Adipose tissue (tissue), 3 donors: ENCODE results near the gene MSRB1. TPM values are rescaled to one million over a fixed set of nuclear protein-coding genes. Genes with fewer than 3 reads are reported as not detected.
"Not testable (repeated sequence)": the region's sequence is repeated elsewhere in the genome, so short reads cannot be mapped to it uniquely, and the experiment has no call there.

Experiments
- H3K27ac ChIP-seq: one replicate; pipeline ENCODE4 v1.5.1; 2013; ENCODE audit warnings: low read depth, low read length
- WGBS, 3 donors: extraction: QIAGEN DNeasy Blood & Tissue Kit; methylation state at CpG; one replicate each; pipeline ENCODE4 v1.1.7; 2013; 5-methylcytosine and 5-hydroxymethylcytosine counted together
- polyA plus RNA-seq, 3 donors: library from polyadenylated mRNA; stranded (reverse); fragments of 200-250 nt; gene quantifications; one replicate each; pipeline ENCODE4 v1.2.3, GENCODE V29; 2013
- donor health status: healthy with polysubstance abuse.
- donor health status: Bipolar disorder and iron deficiency.
- donor health status: healthy.

The MSRB1 gene
- polyA plus RNA-seq, 3 donors = 74.0 to 108 (median 85.5) TPM

DNA sequence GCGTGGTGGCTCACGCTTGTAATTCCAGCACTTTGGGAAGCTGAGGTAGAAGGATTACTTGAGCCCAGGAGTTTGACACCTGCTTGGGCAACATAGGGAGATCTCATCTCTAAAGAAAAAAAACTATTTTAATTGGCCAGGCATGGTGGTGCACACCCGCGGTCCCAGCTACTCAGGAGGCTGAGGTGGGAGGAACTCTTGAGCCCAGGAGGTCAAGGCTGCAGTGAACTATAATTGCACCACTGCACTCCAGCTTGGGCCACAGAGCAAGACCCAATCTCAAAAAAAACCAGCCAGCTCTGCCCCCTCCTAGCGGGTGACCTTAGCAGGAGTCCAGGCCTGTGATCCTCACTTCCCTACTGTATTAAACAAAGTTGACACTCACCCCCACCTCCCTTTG is 18.9 kb downstream of the MSRB1 start:
- 68 to 80% (median 70%) methylated on average over 5 of the region's 5 CpGs for WGBS, 3 donors
- H3K27ac ChIP-seq = no peak overlapping the region

GRCh38 chr16:1923299-1924034 is 19.5 kb downstream of the MSRB1 start:
- WGBS, 3 donors = 18 to 20% (median 19%) methylated on average over 24 of the region's 24 CpGs
- H3K27ac ChIP-seq = no peak overlapping the region

GRCh38 chr16:1922357-1922756 is 20.6 kb downstream of the MSRB1 start:
- WGBS, 3 donors = 77 to 84% (median 78%) methylated on average over 8 of the region's 8 CpGs

DNA sequence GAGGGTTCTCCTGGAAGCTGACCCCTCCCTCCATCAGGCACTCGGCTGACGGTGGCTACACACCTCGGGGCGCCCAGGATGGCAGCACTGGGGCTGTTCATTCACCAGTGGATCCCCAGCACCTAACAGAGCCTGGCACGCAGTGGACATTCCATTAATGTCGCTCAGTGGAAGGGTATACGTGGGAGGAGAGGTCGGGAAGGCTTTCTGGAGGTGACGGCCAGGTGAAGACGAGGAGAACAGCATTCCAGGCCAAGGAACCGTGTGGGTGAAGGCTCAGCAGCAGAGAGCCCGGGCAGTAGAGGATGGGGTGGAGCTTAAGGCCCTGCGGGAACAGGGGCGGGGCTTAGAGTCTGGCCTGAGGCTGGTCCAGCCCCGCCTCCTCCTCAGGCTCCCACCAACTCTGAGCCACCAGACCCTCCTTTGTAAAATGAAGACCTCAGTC is 22.2 kb downstream of the MSRB1 start:
- 9 to 16% (median 15%) methylated on average over 14 to 15 of the region's 15 CpGs for WGBS, 3 donors
- H3K27ac ChIP-seq = no peak overlapping the region

More at GRCh38 chr16:1922357-1922756, 20.6 kb downstream of the MSRB1 start:
- H3K27ac ChIP-seq = no peak overlapping the region

DNA sequence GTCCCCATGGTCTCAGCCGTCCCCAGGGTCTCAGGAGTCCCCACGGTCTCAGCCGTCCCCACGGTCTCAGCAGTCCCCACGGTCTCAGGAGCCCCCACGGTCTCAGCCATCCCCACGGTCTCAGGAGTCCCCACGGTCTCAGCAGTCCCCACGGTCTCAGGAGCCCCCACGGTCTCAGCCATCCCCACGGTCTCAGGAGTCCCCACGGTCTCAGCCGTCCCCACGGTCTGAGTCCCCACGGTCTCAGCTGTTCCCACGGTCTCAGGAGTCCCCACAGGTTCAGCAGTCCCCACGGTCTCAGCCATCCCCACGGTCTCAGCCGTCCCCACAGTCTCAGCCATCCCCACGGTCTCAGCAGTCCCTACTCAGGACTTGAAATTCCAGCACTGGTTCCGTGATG is 22.9 kb downstream of the MSRB1 start:
- WGBS, 3 donors = 60 to 71% (median 70%) methylated on average over 21 of the region's 21 CpGs
- not testable (repeated sequence) for H3K27ac ChIP-seq

DNA sequence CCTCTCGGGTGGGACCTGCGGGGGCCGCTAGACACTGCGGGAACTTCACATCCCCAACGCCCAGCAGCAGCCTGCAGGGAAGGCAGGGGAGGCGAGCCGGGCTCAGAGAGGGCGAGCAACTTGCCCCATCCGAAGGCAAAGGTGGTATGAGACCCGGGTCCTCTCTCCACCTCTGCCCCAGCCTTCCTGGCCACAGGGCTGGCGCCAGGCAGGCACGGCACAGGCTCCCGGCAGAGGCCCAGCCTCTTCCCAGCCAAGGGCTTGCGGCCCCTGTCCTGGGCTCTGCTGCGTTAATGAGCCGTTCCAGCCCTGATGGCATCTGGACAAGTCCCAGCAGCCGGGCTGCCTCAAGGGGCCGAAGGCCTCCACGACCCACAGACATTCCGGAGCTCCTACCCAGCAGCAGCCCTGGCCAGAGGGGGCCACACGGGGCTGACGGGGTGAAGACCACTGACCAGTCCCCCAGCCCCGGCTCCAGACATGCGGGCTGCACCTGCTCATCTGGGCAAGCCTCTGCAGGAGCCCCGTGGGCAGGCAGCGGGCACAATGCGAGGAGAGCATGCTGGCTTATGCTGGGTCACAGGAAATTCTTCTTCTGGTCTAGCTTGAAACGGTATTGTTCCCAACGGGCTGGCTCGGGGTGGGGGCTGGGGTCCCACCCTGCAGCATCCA is 23.5 kb downstream of the MSRB1 start:
- H3K27ac ChIP-seq = no peak overlapping the region
- WGBS, 3 donors = 30 to 43% (median 33%) methylated on average over 27 to 30 of the region's 30 CpGs

DNA sequence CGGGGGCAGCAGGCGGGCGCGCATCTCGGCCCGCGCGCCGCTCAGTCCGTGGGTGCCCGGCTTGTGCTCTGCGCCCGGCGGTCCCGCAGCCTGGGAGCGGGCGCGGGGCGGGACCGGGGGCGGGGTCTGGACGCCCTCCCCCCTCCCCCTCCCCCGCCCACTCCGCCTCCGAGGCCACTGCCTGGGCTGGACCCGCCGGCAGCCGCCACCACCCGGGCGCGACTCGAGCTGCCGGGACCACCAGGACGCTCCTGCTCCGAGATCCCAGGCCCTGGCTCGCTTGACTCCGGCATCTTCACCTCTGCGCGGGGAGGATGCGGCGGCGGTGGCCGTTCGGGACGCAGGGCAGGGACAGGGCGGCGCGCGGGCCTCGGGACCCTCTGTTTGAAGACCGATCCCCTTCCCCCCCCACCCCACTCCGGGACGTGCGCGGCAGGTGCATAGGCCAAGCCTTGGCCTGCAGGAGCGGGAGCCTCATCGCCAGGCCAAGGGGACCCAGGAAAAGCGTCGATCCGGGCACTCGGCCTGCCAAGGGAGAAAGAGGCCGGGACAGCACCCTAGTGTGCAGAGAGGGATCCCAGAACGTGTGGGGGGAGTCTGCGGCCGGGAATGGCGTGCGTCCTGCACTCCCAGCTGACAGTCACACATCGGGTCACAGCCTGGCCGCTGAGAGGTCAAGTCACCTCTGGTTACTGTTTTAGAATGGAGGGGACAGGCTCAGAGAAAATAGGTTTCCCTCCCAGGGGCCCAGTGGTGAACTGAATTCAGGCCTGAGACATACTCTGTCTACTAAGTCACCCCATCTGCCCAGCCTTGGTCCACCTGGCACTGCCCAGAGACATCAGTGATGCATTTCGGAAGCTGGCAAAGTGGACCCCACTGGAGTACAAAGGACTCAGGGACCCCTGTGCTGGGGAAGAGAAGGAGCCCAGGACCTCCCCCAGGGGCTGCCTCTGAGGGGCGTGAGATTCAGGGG is 24.4 kb downstream of the MSRB1 start, which contains the start of gene HS3ST6:
Gene HS3ST6, minus strand, starts transcription at position 65 of the 976 bp plus-strand sequence. CDS start 92 bp downstream, outside the sequence.
- no peak within 1 kb of the TSS for H3K27ac ChIP-seq
- WGBS, 3 donors = 5 to 7% (median 6%) methylated on average over 48 to 70 of the region's 71 CpGs

GRCh38 chr16:1917665-1918350 is 25.2 kb downstream of the MSRB1 start:
- 1 to 2% (median 1%) methylated on average over 76 to 81 of the region's 81 CpGs for WGBS, 3 donors
- H3K27ac ChIP-seq = no peak overlapping the region

GRCh38 chr16:1917056-1917664 is 25.8 kb downstream of the MSRB1 start:
- H3K27ac ChIP-seq = no peak overlapping the region
- 6 to 13% (median 8%) methylated on average over 22 of the region's 22 CpGs for WGBS, 3 donors

DNA sequence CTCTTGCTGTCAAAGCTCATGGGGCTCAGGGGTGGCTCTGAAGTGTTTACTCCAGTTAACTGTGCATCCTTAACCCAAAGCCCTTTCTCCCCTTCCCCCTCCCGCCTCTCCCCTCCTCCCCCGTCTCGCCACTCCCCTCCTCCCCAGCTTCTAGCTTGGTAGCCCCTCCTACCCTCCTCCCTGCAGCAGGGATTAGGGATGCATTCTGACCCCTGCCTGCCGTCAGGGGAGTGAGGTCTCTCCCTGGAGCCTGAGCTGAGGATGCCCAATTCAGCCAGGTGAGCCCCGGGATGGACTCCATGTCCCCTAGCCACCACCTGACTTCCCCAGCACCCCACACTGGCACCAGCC is 26.4 kb downstream of the MSRB1 start:
- H3K27ac ChIP-seq = no peak overlapping the region
- 10 to 29% (median 14%) methylated on average over 3 to 5 of the region's 5 CpGs for WGBS, 3 donors

GRCh38 chr16:1915732-1916639 is 27.0 kb downstream of the MSRB1 start:
- 59 to 78% (median 66%) methylated on average over 24 to 25 of the region's 25 CpGs for WGBS, 3 donors
- H3K27ac ChIP-seq = no peak overlapping the region

DNA sequence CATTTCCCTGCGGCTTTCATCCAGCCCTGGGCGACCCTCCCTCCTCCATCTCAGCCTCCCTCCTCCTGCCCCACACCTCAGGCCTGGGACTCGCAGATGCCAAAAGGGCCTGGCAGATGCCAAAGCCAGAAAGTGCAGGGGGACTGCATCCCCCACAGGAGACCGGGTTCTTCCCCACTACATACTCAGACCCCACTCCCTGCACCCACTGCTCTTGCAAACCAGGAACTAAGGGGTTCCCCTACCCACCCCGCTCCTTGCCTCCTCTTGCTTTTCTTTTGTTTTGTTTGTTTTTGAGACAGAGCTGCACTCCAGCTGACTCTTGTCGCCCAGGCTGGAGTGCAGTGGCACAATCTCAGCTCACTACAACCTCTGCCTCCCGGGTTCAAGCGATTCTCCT is 28.0 kb downstream of the MSRB1 start:
- WGBS, 3 donors = 66 to 86% (median 70%) methylated on average over 8 of the region's 8 CpGs
- H3K27ac ChIP-seq = no peak overlapping the region

- WGBS, 3 donors = 46 to 60% (median 60%) methylated on average over 15 of the region's 15 CpGs
Observed at GRCh38 chr16:1914084-1914608, 28.9 kb downstream of the MSRB1 start.

DNA sequence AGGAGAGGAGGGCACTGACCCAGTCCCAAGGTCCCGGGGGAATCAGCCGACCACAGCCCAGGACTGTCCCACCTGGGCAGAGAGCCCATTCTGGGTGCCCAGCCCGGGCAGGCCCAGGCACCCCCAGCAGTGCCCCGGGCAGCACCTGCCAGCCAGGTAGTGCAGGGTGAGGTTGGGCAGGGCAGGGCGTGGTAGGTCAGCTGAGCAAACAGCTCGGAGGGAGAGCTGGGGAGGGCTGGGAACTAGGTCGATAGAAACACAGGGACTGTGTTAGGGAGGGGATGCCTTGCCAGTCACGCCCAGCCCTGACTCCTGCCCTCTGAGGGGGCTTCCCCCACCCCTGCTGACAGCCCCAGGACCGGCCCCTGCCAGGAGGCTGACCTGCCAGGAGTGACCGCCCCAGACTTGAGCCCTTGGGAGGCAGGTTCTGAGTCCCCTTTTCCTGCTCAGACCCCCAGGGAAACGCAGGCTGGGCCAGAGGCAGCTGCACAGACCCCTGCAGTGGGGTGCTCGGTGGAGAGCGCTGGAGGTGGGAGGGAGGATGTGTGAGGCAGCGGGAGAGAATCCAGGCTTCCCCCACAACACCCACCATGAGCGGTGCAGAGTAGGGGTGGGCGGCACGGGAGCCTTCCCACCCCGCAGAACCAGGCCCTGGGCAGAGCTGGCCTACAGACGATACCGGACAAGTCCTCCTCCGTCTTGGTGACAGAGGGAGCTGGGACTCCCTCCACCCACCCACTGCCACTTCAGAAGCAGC is 29.5 kb downstream of the MSRB1 start:
- 47 to 61% (median 58%) methylated on average over 18 to 21 of the region's 21 CpGs for WGBS, 3 donors
- no peak overlapping the region for H3K27ac ChIP-seq

More at GRCh38 chr16:1914084-1914608, 28.9 kb downstream of the MSRB1 start:
- H3K27ac ChIP-seq = no peak overlapping the region

DNA sequence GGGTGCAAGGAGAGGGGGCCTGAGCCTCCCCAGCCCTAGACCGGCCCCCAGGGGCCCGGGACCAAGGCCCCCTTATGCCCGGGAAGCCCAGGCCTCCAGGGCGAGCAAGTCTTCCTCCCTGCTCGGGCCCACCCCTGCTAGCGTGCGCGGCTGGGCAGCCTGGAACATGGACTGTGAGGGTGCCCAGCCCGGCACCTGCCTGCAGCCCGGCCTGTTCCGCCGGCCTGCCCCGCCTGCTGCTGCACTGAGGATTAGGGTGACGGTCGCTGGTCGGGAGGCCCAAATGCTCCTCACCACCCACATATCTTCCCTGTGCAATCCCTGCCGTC is 30.8 kb downstream of the MSRB1 start:
- WGBS, 3 donors = 84 to 94% (median 91%) methylated on average over 11 to 17 of the region's 17 CpGs
- no peak overlapping the region for H3K27ac ChIP-seq
